SK-N-SH (cell line): ENCODE data around the gene SH3PXD2B. TPM values are rescaled to one million over a fixed set of nuclear protein-coding genes. Genes with fewer than 3 reads are reported as not detected.
A peak's percentile ranks its signal among the peaks of the same experiment; 100 is the strongest.

ENCODE experiments used
- CTCF ChIA-PET: fragments of 300-600, 350-600 bp; formaldehyde crosslinking; extraction: SDS; loops from one replicate; lab custom pipeline; 2021; lab: Yijun Ruan, JAX
- POLR2A ChIA-PET: fragments of 350-600 bp; sonication (Branson Sonifier 250); formaldehyde crosslinking; extraction: SDS; loops from one replicate; lab custom pipeline; 2020; ENCODE audit warnings: antibody characterized with exemption, inconsistent platforms; lab: Yijun Ruan, JAX
- DNase-seq: peaks from one replicate; pipeline ENCODE4 v3.0.0; 2012
- H2AFZ ChIP-seq: fragments of 200-600 bp; sonication (generic); 2 replicates; pipeline ENCODE4 v1.8.1; 2016; ENCODE audit warnings: antibody characterized with exemption, mild to moderate bottlenecking, low read depth
- H3F3A ChIP-seq: fragments of 200-600 bp; sonication (generic); replicated peaks from 2 replicates; pipeline ENCODE3; 2016; ENCODE audit warnings: antibody characterized with exemption, mild to moderate bottlenecking; ENCODE audit not compliant: insufficient read depth
- H3K27ac ChIP-seq, 2 experiments: fragments of 200-500 bp in 1 of 2; fragments of 200-600 bp in 1 of 2; sonication (Bioruptor generic) in 1 of 2; sonication (generic), shearing (Covaris generic) in 1 of 2; 2 replicates each; pipeline versions ENCODE4 v1.5.1 to v1.6.1; 2014 to 2016; ENCODE audit warnings: low read depth in 2 of 2, inconsistent platforms in 1 of 2, low read length in 1 of 2, mild to moderate bottlenecking in 1 of 2, mixed read lengths in 1 of 2
- H3K27me3 ChIP-seq: fragments of 200-600 bp; sonication (generic), shearing (Covaris generic); 2 replicates; pipeline ENCODE4 v1.6.1; 2016; ENCODE audit warnings: mixed run types; ENCODE audit not compliant: insufficient read depth
- H3K36me3 ChIP-seq, 2 experiments: fragments of 200-500 bp in 1 of 2; fragments of 200-600 bp in 1 of 2; sonication (Bioruptor generic) in 1 of 2; sonication (generic) in 1 of 2; replicated peaks in 1 of 2; 2 replicates each; pipeline versions ENCODE3 to v1.5.1; 2014 to 2016; ENCODE audit warnings: low read length in 1 of 2, mild to moderate bottlenecking in 1 of 2; ENCODE audit not compliant: insufficient read depth in 2 of 2, control insufficient read depth in 1 of 2
- H3K4me1 ChIP-seq, 2 experiments: fragments of 200-500 bp in 1 of 2; fragments of 200-600 bp in 1 of 2; sonication (Bioruptor generic) in 1 of 2; sonication (generic), shearing (Covaris generic) in 1 of 2; 2 replicates each; pipeline versions ENCODE4 v1.5.1 to v1.6.1; 2014 to 2016; ENCODE audit warnings: low read depth in 1 of 2, low read length in 1 of 2, mixed run types in 1 of 2; ENCODE audit not compliant: insufficient read depth in 2 of 2, control insufficient read depth in 1 of 2
- H3K4me2 ChIP-seq: fragments of 200-600 bp; sonication (generic), shearing (Covaris generic); 2 replicates; pipeline ENCODE4 v1.6.1; 2017; ENCODE audit warnings: mixed run types
- H3K4me3 ChIP-seq, 2 experiments: fragments of 200-500 bp in 1 of 2; fragments of 200-600 bp in 1 of 2; sonication (Bioruptor generic) in 1 of 2; sonication (generic), shearing (Covaris generic) in 1 of 2; 2 replicates each; pipeline versions ENCODE4 v1.5.1 to v1.8.1; 2014 to 2016; ENCODE audit warnings: low read depth in 2 of 2, inconsistent platforms in 1 of 2, low read length in 1 of 2, mild to moderate bottlenecking in 1 of 2, mixed read lengths in 1 of 2, moderate library complexity in 1 of 2
- H3K79me2 ChIP-seq: fragments of 200-600 bp; sonication (generic); 2 replicates; pipeline ENCODE4 v1.8.1; 2017; ENCODE audit warnings: mild to moderate bottlenecking; ENCODE audit not compliant: insufficient read depth
- H3K9ac ChIP-seq: fragments of 200-600 bp; sonication (generic); 2 replicates; pipeline ENCODE4 v1.6.1; 2017; ENCODE audit warnings: mixed run types
- H3K9me2 ChIP-seq: fragments of 200-600 bp; sonication (generic); 2 replicates; pipeline ENCODE4 v1.6.1; 2017; ENCODE audit warnings: mixed run types
- H3K9me3 ChIP-seq: fragments of 200-600 bp; sonication (generic); 2 replicates; pipeline ENCODE4 v1.6.1; 2017; ENCODE audit warnings: mixed run types, mild to moderate bottlenecking, moderate library complexity
- H4K20me1 ChIP-seq: fragments of 200-600 bp; sonication (generic); 2 replicates; pipeline ENCODE4 v1.6.1; 2017; ENCODE audit warnings: mild to moderate bottlenecking, mixed run types; ENCODE audit not compliant: insufficient read depth
- CTCF ChIP-seq: fragments of 200-600 bp; sonication (generic); IDR thresholded peaks from 2 replicates; pipeline ENCODE4 v1.6.1; 2017; ENCODE audit warnings: antibody characterized with exemption, mild to moderate bottlenecking, moderate library complexity
- FOSL2 ChIP-seq: IDR thresholded peaks from 2 replicates; pipeline ENCODE4 v1.4.0; 2012; ENCODE audit warnings: low read depth, mild to moderate bottlenecking, moderate library complexity, borderline replicate concordance
- FOXJ3 ChIP-seq: sonication (generic); formaldehyde crosslinking; IDR thresholded peaks from 2 replicates; pipeline ENCODE4 v1.5.1; 2020; ENCODE audit warnings: mild to moderate bottlenecking, missing genetic modification reagents
- GATA2 ChIP-seq: sonication (generic); formaldehyde crosslinking; IDR thresholded peaks from 2 replicates; pipeline ENCODE4 v1.5.0; 2020; ENCODE audit warnings: mild to moderate bottlenecking, missing genetic modification reagents
- JUND ChIP-seq: IDR thresholded peaks from 2 replicates; pipeline ENCODE4 v1.4.0; 2012
- NFIC ChIP-seq: IDR thresholded peaks from 2 replicates; pipeline ENCODE4 v1.4.0; 2012; ENCODE audit warnings: borderline replicate concordance
- NRF1 ChIP-seq: IDR thresholded peaks from 2 replicates; pipeline ENCODE4 v1.6.1; 2012; ENCODE audit warnings: low read depth, mild to moderate bottlenecking, low read length
- PBX3 ChIP-seq: IDR thresholded peaks from 2 replicates; pipeline ENCODE4; 2012
- RCOR1 ChIP-seq: fragments of 150-350 bp; IDR thresholded peaks from 2 replicates; pipeline ENCODE4 v1.6.1; 2017; ENCODE audit warnings: antibody characterized with exemption, low read length
- TCF12 ChIP-seq: IDR thresholded peaks from 2 replicates; pipeline ENCODE4 v1.4.0; 2012
- WGBS: methylation state at CpG from one replicate; pipeline ENCODE4 v1.1.6; 2017; ENCODE audit warnings: low lambda C conversion rate; 5-methylcytosine and 5-hydroxymethylcytosine counted together
- polyA plus RNA-seq, 3 experiments: library from polyadenylated mRNA; depleted of rRNA; stranded (reverse); fragments of >200 nt; gene quantifications; 2 replicates each; pipeline ENCODE4 v1.2.3, GENCODE V29; 2012
- TF ChIP-seq, protein P1 (sequence below): IDR thresholded peaks from 2 replicates; pipeline ENCODE4 v1.4.0; 2012; ENCODE audit warnings: low read depth
- TF ChIP-seq, protein P2 (sequence below): IDR thresholded peaks from 2 replicates; pipeline ENCODE4 v1.4.0; 2012; ENCODE audit warnings: low read depth, borderline replicate concordance

SH3PXD2B gene
- polyA plus RNA-seq, 1 of the 3 experiments (the other 2 are of a cell fraction) = 15.0 TPM

DNA sequence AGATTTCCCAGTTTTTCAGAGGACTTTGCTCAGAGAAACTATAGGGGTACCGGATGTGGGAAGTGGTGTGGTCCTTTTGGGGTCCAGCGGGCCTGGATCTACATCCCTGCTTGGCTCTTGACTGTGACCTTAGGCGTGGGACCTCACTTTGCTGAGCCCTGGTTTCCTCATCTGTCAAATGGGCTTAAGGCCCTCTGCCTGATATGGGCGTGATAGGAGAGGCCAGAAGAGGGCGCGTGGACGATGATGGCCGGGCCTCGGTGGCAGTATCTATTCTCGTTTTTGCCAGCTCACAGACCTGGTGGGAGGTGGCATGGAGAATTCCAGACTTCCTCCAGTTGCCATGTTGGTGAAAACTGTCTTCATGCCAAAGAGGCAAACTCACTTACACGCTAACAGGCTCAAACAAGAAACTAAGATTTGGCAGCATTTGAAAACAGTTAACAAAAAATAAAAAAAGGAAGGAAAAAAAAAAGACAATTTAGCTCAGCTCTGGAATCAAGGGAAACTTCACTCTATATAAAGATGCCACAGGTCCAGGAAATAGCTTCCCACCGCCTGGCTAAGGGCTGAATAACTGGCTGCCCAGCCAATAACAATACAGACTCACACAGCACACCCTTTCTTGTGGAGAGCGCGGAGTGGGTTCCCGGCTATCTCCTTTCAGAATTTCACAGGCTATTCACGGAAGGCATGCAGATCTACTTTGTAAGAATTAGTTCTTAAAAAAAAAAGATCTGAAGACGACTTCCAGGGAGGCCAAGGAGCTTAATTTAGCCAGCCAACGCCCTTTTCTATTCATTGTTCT is 1.7 kb downstream of the SH3PXD2B start:
- Histone ChIP-seq H3K9me2 (no peaks in the 10 kb centered on the region), H3K36me3 (peaks cover 9% of the 10 kb centered on the region in 2 experiments), H3K27ac (peak overlapping the region; percentile 90 to 92), H3K4me1 (peaks cover 16 to 25% of the 10 kb centered on the region in 2 experiments; a peak in 2 of 4 replicates), H3F3A (peaks cover 26% of the 10 kb centered on the region), H3K9me3 (no peaks in the 10 kb centered on the region), H3K4me2 (peak overlapping the region; percentile 95), H4K20me1 (peaks cover 46% of the 10 kb centered on the region), H3K4me3 (peak overlapping the region; percentile 81 to 97), H3K9ac (peak overlapping the region; percentile 96), H3K27me3 (no peaks in the 10 kb centered on the region), H3K79me2 (peaks cover 66% of the 10 kb centered on the region), H2AFZ (peak overlapping the region; percentile 35)
- DNase-seq = peak; percentile 42
- no peak for TF ChIP-seq FOXJ3 (CRISPR knock-in tag)
- peak; percentile 38 for TF ChIP-seq CTCF
- TF ChIP-seq, protein P1, sequence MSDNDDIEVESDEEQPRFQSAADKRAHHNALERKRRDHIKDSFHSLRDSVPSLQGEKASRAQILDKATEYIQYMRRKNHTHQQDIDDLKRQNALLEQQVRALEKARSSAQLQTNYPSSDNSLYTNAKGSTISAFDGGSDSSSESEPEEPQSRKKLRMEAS = no peak; the same call in 1 of the 2 replicates
- TF ChIP-seq NRF1 = no peak
- peak; percentile 24; the same call in 1 of the 2 replicates for TF ChIP-seq GATA2 (CRISPR knock-in tag)
- ChIA-PET POLR2A (interaction anchor here (0.6 to 1.0 kb wide), 3 partner anchors 14 to 319 kb away, joined by 3 to 4 read pairs (median 3); no protein-coding TSS in a partner anchor), CTCF (interaction anchor here (0.7 to 6.5 kb wide), 31 partner anchors 9 to 506 kb away, joined by 3 to 91 read pairs (median 5); partner anchors contain the start of genes NEURL1B and RPL26L1)
- 42% methylated on average over 18 of the region's 18 CpGs for WGBS

GRCh38 chr5:172451771-172452197 is 2.5 kb downstream of the SH3PXD2B start:
- no peak for DNase-seq
- Histone ChIP-seq H2AFZ (no peak overlapping the region), H3K9me2 (no peaks in the 10 kb centered on the region), H3K36me3 (peaks cover 9% of the 10 kb centered on the region in 2 experiments), H3K27ac (peak overlapping the region in 1 of 2 experiments; percentile 92; a peak in 2 of 4 replicates), H3K9ac (peak overlapping the region; percentile 96; the same call in 1 of the 2 replicates), H3K4me2 (peak overlapping the region; percentile 95), H3K79me2 (peaks cover 74% of the 10 kb centered on the region), H3K27me3 (no peaks in the 10 kb centered on the region), H3K9me3 (no peaks in the 10 kb centered on the region), H3K4me1 (peaks cover 16 to 29% of the 10 kb centered on the region in 2 experiments; a peak in 2 of 4 replicates), H3K4me3 (peak overlapping the region in 1 of 2 experiments; percentile 81; a peak in 2 of 4 replicates), H3F3A (peaks cover 26% of the 10 kb centered on the region), H4K20me1 (peaks cover 54% of the 10 kb centered on the region)
- ChIA-PET CTCF (interaction anchor here (0.6 to 6.5 kb wide), 32 partner anchors 9 to 491 kb away, joined by 3 to 91 read pairs (median 5); partner anchors contain the start of gene NEURL1B), POLR2A (no interaction called here)
- WGBS = 83% methylated on average over 3 of the region's 3 CpGs
- peak; percentile 47 for TF ChIP-seq JUND
- TF ChIP-seq, protein P1 = 0 out of 2 replicates have a peak, but pooled peaks have one; percentile 46
- TF ChIP-seq NFIC = peak; percentile 27
- TF ChIP-seq, protein P2, sequence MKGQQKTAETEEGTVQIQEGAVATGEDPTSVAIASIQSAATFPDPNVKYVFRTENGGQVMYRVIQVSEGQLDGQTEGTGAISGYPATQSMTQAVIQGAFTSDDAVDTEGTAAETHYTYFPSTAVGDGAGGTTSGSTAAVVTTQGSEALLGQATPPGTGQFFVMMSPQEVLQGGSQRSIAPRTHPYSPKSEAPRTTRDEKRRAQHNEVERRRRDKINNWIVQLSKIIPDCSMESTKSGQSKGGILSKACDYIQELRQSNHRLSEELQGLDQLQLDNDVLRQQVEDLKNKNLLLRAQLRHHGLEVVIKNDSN = no peak; the same call in 1 of the 2 replicates
- TF ChIP-seq RCOR1 = no peak
- peak; percentile 28; the same call in 1 of the 2 replicates for TF ChIP-seq TCF12
- TF ChIP-seq PBX3 = 0 out of 2 replicates have a peak, but pooled peaks have one; percentile 6
- TF ChIP-seq FOSL2 = peak; percentile 63; the same call in 1 of the 2 replicates
